WTC11 (cell line): ENCODE measurements around the gene JMJD7. TPM values are rescaled to one million over a fixed set of nuclear protein-coding genes. Genes with fewer than 3 reads are reported as not detected.

Experiments used
- ATAC-seq: fragments of 200-7000 bp; cut with Tn5 transposase; 2 replicates; pipeline ENCODE4 v1.10.0; 2021; ENCODE audit warnings: mild to moderate bottlenecking, moderate library complexity
- CTCF ChIA-PET: fragments of 300-600 bp; sonication (Branson Sonifier 250); formaldehyde crosslinking; loops from one replicate; lab custom pipeline; 2021; ENCODE audit warnings: antibody characterized with exemption; lab: Charles Lee
- POLR2A ChIA-PET: fragments of 350-600 bp; sonication (Branson Sonifier 250); formaldehyde crosslinking; loops from one replicate; lab custom pipeline; 2021; ENCODE audit warnings: antibody characterized with exemption; lab: Charles Lee
- DNase-seq: peaks from one replicate; pipeline ENCODE4 v3.0.0; 2021; ENCODE audit warnings: low spot score
- H3K27ac Mint-ChIP-seq: 2 replicates; pipeline ENCODE4 v1.8.0; 2021; ENCODE audit warnings: mixed read lengths
- H3K27me3 Mint-ChIP-seq: 2 replicates; pipeline ENCODE4 v1.8.0; 2021; ENCODE audit warnings: low read depth, mild to moderate bottlenecking, moderate library complexity, mixed read lengths
- H3K36me3 Mint-ChIP-seq: 2 replicates; pipeline ENCODE4 v1.8.0; 2021; ENCODE audit warnings: mixed read lengths
- H3K4me1 Mint-ChIP-seq: 2 replicates; pipeline ENCODE4 v1.8.0; 2022; ENCODE audit warnings: mixed read lengths
- H3K4me3 Mint-ChIP-seq: 2 replicates; pipeline ENCODE4 v1.8.0; 2021; ENCODE audit warnings: mild to moderate bottlenecking, moderate library complexity, mixed read lengths
- H3K9me3 Mint-ChIP-seq: 2 replicates; pipeline ENCODE4 v1.8.0; 2021; ENCODE audit warnings: mixed read lengths
- AR ChIP-seq: fragments of 250-450 bp; sonication (Bioruptor Pico); IDR thresholded peaks from 2 replicates; pipeline ENCODE4 v1.9.0; 2021; ENCODE audit warnings: mild to moderate bottlenecking
- ATF1 ChIP-seq: sonication (generic); formaldehyde crosslinking; IDR thresholded peaks from 2 replicates; pipeline ENCODE4 v1.8.1; 2023; ENCODE audit warnings: mild to moderate bottlenecking, moderate library complexity, missing genetic modification reagents
- CTCF ChIP-seq: fragments of 200-600 bp; IDR thresholded peaks from 2 replicates; pipeline ENCODE4 v1.8.0; 2022; ENCODE audit warnings: antibody characterized with exemption
- E2F1 ChIP-seq: sonication (generic); formaldehyde crosslinking; IDR thresholded peaks from 2 replicates; pipeline ENCODE4 v1.8.0; 2022; ENCODE audit warnings: mild to moderate bottlenecking, missing genetic modification reagents
- E2F5 ChIP-seq: sonication (generic); formaldehyde crosslinking; IDR thresholded peaks from 2 replicates; pipeline ENCODE4 v1.8.1; 2022; ENCODE audit warnings: mild to moderate bottlenecking, moderate library complexity, missing genetic modification reagents
- FOXJ3 ChIP-seq: sonication (generic); formaldehyde crosslinking; IDR thresholded peaks from 2 replicates; pipeline ENCODE4 v1.9.0; 2021; ENCODE audit warnings: missing genetic modification reagents, mild to moderate bottlenecking, borderline replicate concordance
- GRHL2 ChIP-seq: fragments of 250-450 bp; sonication (Bioruptor Pico); IDR thresholded peaks from 2 replicates; pipeline ENCODE4 v1.8.0; 2022; ENCODE audit warnings: mild to moderate bottlenecking, moderate library complexity; ENCODE audit not compliant: insufficient replicate concordance, severe bottlenecking
- JAZF1 ChIP-seq: fragments of 250-450 bp; sonication (Bioruptor Pico); IDR thresholded peaks from 2 replicates; pipeline ENCODE4 v1.9.0; 2021; ENCODE audit warnings: moderate library complexity, mild to moderate bottlenecking, inconsistent platforms
- JUN ChIP-seq: sonication (generic); formaldehyde crosslinking; IDR thresholded peaks from 2 replicates; pipeline ENCODE4 v1.8.0; 2023; ENCODE audit warnings: mild to moderate bottlenecking, missing genetic modification reagents
- KAT7 ChIP-seq: sonication (generic); formaldehyde crosslinking; IDR thresholded peaks from 2 replicates; pipeline ENCODE4 v1.8.1; 2023; ENCODE audit warnings: missing genetic modification reagents, mild to moderate bottlenecking, borderline replicate concordance
- MYBL2 ChIP-seq: sonication (generic); formaldehyde crosslinking; IDR thresholded peaks from 2 replicates; pipeline ENCODE4 v1.8.1; 2023; ENCODE audit warnings: mild to moderate bottlenecking, moderate library complexity, missing genetic modification reagents
- RELA ChIP-seq: sonication (generic); formaldehyde crosslinking; IDR thresholded peaks from 2 replicates; pipeline ENCODE4 v1.8.1; 2022; ENCODE audit warnings: missing genetic modification reagents, mild to moderate bottlenecking, borderline replicate concordance
- RORB ChIP-seq: fragments of 250-450 bp; sonication (Bioruptor Pico); IDR thresholded peaks from 2 replicates; pipeline ENCODE4 v1.9.0; 2021; ENCODE audit warnings: mild to moderate bottlenecking
- SMAD3 ChIP-seq: sonication (generic); formaldehyde crosslinking; IDR thresholded peaks from 2 replicates; pipeline ENCODE4 v1.8.0; 2022; ENCODE audit warnings: missing genetic modification reagents, mild to moderate bottlenecking, borderline replicate concordance
- ZBTB21 ChIP-seq: sonication (generic); formaldehyde crosslinking; IDR thresholded peaks from 2 replicates; pipeline ENCODE4 v1.8.1; 2023; ENCODE audit warnings: mild to moderate bottlenecking, missing genetic modification reagents, borderline replicate concordance
- ZMAT4 ChIP-seq: fragments of 250-450 bp; sonication (Bioruptor Pico); IDR thresholded peaks from 2 replicates; pipeline ENCODE4 v1.9.0; 2021; ENCODE audit warnings: mild to moderate bottlenecking
- ZNF263 ChIP-seq: sonication (generic); formaldehyde crosslinking; IDR thresholded peaks from 2 replicates; pipeline ENCODE4 v1.8.1; 2022; ENCODE audit warnings: low read depth, mild to moderate bottlenecking, moderate library complexity, missing genetic modification reagents
- ZNF396 ChIP-seq: fragments of 250-450 bp; sonication (Bioruptor Pico); IDR thresholded peaks from 2 replicates; pipeline ENCODE4 v1.8.0; 2021; ENCODE audit warnings: mild to moderate bottlenecking, moderate library complexity, borderline replicate concordance
- total RNA-seq: library from RNA; stranded (reverse); gene quantifications from 3 replicates; pipeline ENCODE4 v1.2.3, GENCODE V29; 2021
- TF ChIP-seq, protein P1 (sequence below): sonication (generic); formaldehyde crosslinking; IDR thresholded peaks from 2 replicates; pipeline ENCODE4 v1.8.1; 2023; ENCODE audit warnings: mild to moderate bottlenecking, missing genetic modification reagents, moderate library complexity

JMJD7 gene
- total RNA-seq, 1 experiment from 2014 or later: 19.9 TPM

DNA sequence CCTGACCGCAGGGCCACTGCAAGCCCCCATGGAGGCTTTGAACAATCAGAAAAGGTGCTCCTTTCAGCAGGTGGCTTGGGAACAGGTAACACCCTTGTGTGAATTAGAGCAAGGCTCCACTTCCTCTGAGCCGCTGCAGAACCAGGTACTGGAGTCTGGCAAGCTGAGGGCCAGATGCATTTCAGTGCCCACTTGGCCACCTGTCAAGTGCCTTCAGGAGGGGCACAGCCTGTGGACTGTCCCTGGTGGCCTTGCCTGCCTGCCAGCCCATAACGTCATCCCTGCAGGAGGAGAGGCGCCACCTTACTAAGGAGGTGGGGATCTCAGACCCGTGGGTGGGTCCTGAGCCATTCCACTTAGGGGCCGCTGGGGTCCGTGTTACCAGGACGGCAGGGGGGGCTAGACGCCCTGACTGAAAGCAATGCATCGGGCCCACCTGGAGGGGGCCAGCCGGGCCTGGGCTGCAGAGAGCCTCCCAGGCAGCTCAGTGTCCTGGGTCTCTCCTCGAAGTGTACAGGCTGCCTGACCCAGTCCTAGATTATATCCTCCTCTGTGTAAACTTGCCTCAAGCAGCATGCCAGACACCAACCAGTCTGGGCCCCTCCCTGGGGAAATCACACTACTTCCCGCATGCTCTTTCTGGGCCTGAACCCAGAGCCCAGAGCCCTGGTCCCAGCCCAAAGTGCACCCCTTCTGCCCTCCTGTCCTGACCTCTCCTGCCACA, 49.9 kb downstream of the JMJD7 start:
- ATAC-seq: peak; percentile 14
- no peaks in the 10 kb centered on the region for H3K9me3 Mint-ChIP-seq
- CTCF ChIA-PET: interaction anchor here (0.8 to 1.8 kb wide), 4 partner anchors 19 to 105 kb away, joined by 3 to 8 read pairs (median 5); no protein-coding TSS in a partner anchor
- DNase-seq: no peak
- POLR2A ChIA-PET: no interaction called here
- no peaks in the 10 kb centered on the region for H3K36me3 Mint-ChIP-seq
- H3K27me3 Mint-ChIP-seq: peaks cover 23% of the 10 kb centered on the region
- no peak overlapping the region for H3K4me3 Mint-ChIP-seq
- TF ChIP-seq RELA (CRISPR knock-in tag): no peak
- TF ChIP-seq, protein P1, sequence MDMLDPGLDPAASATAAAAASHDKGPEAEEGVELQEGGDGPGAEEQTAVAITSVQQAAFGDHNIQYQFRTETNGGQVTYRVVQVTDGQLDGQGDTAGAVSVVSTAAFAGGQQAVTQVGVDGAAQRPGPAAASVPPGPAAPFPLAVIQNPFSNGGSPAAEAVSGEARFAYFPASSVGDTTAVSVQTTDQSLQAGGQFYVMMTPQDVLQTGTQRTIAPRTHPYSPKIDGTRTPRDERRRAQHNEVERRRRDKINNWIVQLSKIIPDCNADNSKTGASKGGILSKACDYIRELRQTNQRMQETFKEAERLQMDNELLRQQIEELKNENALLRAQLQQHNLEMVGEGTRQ (CRISPR knock-in tag): no peak
- TF ChIP-seq E2F5 (CRISPR knock-in tag): no peak
- no peak for TF ChIP-seq CTCF
- no peak overlapping the region for H3K27ac Mint-ChIP-seq
- peaks cover 8% of the 10 kb centered on the region for H3K4me1 Mint-ChIP-seq

- Mint-ChIP-seq H3K27ac (no peak overlapping the region), H3K27me3 (peaks cover 28% of the 10 kb centered on the region), H3K36me3 (no peaks in the 10 kb centered on the region), H3K4me1 (peaks cover 8% of the 10 kb centered on the region), H3K9me3 (no peaks in the 10 kb centered on the region), H3K4me3 (no peak overlapping the region)
- TF ChIP-seq MYBL2 (CRISPR knock-in tag) (no peak), SMAD3 (CRISPR knock-in tag) (no peak), ATF1 (no peak), ZBTB21 (CRISPR knock-in tag) (no peak), JAZF1 (no peak), ZNF263 (CRISPR knock-in tag) (no peak), E2F1 (CRISPR knock-in tag) (no peak), RORB (CRISPR knock-in tag) (no peak), AR (CRISPR knock-in tag) (no peak), KAT7 (CRISPR knock-in tag) (no peak), ZNF396 (CRISPR knock-in tag) (no peak), ZMAT4 (CRISPR knock-in tag) (no peak), JUN (CRISPR knock-in tag) (no peak), GRHL2 (CRISPR knock-in tag) (no peak), FOXJ3 (no peak)
- TF ChIP-seq, protein P1 (CRISPR knock-in tag): no peak
- DNase-seq: no peak
- POLR2A ChIA-PET: no interaction called here
- CTCF ChIA-PET: interaction anchor here (0.8 to 1.8 kb wide), 3 partner anchors 25 to 106 kb away, joined by 3 to 8 read pairs (median 3); no protein-coding TSS in a partner anchor
- ATAC-seq: no peak
Observed at GRCh38 chr15:41878355-41878699, 50.4 kb downstream of the JMJD7 start.
